ENCODE data around the gene SPAG6.
"Not testable (repeated sequence)": the region's sequence is repeated elsewhere in the genome, so short reads cannot be mapped to it uniquely, and the experiment has no call there.

The SPAG6 gene

GRCh38 chr10:22379059-22379458 lies 33.8 kb downstream of the SPAG6 start:
- no peak for DNase-seq

DNA sequence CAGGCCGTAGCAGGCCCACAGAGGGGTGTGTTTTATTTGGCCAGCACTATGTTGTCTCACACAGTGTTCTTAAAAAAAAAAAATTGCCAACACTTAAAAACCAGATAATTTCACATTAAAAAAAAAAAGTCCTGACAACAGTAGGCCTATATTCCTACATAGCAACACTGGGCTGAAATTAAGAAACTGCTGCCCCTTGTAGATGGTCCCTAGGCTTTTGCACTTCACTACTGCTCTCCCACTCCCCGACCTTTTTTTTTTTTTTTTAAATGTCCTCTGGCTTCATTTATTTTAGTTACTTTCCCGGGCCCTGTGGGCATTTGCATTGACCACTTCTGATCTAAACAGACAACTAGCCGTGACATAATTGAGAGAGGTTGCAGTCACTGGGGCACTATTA lies 36.0 kb downstream of the SPAG6 start:
- no peak for DNase-seq

DNA sequence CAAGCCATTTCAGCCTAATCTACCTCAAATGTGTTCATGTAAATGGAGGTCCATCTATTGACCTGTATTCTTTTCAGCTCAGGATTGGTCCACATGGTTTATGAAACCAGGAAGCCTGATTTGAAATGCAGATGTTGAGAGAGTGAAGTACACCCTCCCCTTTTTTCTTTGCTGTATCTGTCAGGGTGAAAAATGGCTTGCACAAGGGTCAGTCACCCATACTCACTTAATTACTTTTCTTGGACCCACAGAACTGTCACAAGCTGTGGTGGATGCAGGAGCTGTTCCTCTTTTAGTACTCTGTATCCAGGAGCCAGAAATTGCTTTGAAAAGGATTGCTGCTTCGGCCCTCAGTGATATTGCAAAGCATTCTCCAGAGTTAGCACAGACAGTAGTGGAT lies 41.2 kb downstream of the SPAG6 start:
- DNase-seq, result no peak

DNA sequence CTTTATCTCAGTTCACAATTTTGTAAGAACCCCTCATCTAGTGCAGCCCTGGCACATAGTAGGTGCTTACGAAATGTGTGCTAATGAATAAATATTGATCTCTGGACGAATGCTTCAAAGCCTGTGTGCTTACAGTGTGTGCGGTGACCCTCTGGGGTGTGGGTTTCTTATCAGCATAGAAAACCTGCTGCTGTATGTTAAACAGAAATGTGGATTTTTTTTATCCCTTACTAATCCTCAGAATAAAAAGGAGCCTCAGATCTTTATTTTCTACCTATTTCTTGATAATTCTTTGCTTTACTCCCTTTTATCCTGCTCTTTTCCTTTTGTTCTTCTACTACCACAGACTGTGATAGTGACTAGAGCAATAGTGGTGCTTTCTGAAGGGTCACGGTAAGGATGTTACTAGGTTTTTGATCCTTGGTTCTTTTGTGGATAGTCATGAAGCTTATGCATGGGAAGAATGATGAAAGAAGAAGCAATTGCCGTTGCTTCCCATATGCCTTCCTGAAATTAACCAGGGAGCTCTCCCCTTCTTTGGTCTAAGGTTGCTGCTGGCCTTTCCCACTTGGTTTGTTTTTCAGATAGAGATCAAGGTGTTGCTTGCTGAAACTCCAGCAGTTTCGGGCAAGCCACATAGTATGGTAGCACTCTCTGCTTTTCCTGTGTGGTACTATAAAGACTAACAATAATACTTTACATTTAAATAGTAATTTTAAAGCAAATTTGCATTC lies 44.7 kb downstream of the SPAG6 start:
- no peak for DNase-seq

GRCh38 chr10:22391600-22391999 lies 46.3 kb downstream of the SPAG6 start:
- no peak for DNase-seq

DNA sequence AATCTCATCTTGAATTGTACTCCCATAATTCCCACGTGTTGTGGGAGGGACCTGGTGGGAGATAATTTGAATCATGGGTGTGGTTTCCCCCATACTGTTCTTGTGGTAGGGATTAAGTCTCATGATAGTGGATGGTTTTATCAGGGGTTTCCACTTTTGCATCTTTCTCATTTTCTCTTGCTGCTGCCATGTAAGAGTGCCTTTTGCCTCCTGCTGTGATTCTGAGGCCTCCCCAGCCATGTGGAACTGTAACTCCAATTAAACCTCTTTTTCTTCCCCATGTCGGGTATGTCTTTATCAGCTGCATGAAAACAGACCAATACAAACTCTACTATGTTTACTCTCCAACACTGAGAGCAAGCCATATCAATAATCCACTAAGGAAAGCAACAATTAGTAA lies 50.9 kb downstream of the SPAG6 start:
- not testable (repeated sequence) for DNase-seq

DNA sequence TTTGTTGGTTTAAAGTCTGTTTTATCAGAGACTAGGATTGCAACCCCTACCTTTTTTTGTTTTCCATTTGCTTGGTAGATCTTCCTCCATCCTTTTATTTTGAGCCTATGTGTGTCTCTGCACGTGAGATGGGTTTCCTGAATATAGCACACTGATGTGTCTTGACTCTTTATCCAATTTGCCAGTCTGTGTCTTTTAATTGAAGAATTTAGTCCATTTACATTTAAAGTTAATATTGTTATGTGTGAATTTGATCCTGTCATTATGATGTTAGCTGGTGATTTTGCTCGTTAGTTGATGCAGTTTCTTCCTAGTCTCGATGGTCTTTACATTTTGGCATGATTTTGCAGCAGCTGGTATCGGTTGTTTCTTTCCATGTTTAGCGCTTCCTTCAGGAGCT lies 61.6 kb downstream of the SPAG6 start:
- not testable (repeated sequence) for DNase-seq

- no peak for DNase-seq
Measured at GRCh38 chr10:22410394-22410793, 65.1 kb downstream of the SPAG6 start.

DNA sequence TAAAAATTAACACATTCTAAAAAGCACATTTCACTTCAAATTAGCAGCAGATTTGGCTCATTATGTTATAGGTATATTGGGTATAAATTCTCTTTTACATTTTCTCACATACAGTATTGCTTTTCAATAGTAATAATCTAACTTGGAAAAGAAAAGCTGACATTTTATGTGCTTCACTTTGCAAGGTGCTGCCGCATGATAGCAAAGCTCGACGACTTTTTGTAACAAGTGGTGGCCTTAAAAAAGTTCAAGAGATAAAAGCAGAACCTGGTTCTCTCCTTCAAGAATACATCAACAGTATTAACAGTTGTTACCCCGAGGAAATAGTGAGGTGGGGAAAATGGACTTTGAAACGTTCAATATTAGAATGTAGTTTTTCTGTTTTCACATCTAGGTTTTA lies 65.5 kb downstream of the SPAG6 start:
- DNase-seq, result no peak

GRCh38 chr10:22414146-22414545 lies 68.8 kb downstream of the SPAG6 start:
- no peak for DNase-seq

- no peak for DNase-seq
Measured at GRCh38 chr10:22415072-22415471, 69.8 kb downstream of the SPAG6 start.

DNA sequence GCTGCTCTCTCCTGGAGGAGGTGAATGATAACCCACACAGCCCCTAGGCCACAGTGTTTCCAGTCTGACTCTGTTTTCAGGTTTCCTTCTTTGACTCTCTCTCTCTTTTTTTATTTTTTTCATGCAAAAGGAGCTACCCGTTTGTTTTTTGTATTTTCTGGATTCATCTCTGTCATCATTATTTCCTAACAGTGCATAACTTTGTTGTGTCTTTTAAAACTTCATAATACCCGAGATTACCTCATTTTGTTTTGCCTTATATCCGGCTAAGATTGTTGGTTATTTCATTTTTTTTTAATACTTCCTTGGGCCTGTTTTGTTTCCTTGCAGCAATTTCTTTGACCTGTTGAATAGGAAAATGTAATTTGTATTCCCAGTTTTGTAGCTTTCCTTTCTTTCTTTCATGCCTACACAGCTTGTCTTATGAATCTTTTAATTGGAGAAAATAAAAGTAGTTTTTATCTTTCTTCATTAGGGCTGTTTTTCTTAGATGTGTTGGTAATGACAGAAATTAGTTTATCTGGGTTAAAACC lies 72.5 kb downstream of the SPAG6 start:
- DNase-seq, result no peak

DNA sequence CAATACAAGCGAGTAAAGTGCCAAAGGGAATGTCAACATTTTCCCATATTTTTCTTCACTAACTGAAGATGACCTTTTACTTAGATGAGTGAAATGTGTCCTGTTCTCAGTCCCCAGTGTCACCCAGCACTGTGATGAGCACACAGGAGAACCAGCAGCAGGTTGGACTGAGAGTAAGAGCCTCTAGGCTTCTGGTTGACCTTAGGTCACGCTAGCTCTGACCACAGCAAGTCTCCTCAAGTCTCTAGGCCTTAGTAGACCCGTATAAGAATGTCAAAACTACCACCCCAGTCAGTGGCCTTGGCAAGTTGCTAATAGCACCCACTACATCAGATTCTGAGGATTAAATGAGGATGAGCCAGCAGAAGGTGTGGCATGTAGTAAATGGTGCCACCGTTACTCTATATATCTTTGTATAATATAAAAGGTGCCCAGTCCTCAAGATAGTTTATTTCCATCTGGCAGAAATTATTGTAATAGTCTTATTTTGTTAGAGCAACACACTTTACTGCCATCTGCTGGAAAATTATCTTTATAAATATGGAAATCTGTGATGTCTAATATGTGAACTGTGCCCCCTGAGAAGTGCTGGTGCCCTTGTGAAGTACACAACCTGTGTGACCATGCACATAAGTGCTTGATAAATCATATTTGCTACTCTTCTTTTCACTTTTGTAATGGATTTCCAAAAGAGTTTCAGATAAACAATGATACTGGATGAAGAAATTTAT lies 75.7 kb downstream of the SPAG6 start:
- DNase-seq, result no peak

- no peak for DNase-seq
Measured at GRCh38 chr10:22426653-22427052, 81.4 kb downstream of the SPAG6 start.

GRCh38 chr10:22427101-22427500 lies 81.8 kb downstream of the SPAG6 start:
- no peak for DNase-seq

DNA sequence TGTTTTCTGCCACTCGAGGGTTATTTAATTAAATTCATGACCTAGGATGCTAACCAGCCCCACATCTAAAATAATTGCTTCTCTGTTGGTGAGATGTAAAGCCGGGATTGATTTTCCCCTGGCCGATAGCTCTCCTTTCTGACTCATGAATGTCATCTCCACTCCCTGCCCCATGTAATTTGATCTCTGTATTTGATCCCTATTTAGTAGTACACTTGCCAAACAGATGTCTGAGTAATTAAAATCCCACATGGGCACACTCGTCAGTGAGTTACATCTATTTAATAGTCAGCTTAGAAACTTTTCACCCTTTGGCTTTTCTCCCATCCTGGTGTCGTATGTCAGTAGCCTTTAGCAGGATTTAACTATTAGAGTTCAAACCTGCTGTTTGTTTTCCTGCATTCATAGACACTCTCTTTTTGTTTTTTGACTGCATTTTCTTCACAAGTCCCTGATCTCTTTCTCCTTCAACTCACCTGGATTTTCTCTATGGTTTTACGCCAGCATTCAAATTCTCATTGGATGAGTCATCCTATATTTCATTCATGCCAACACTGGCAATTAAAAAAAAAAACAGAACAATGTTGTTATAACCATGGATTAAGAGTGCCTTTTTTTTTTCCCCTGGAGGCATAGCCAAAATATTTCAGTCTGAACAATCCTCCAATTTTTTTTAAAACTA lies 82.7 kb downstream of the SPAG6 start:
- DNase-seq, result peak; percentile 24

DNA sequence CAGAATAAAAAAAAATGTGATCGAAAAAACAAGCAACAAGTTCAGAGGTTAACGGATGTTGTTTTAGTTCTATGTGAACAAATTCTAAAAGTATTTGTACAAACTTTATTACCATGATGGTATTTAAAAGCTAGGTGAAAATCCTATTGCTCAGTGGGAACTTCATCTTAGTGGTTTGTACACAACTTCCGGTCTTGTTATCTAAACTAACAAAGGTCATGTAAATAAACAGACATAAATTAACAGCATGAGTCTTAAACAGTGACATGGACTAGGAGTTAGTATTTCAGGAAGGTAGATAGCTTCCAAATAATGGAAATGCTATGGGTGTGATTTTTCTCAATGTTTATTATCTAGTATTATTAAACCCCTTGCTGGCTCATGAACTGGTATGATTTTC lies 83.8 kb downstream of the SPAG6 start:
- DNase-seq, result no peak

DNA sequence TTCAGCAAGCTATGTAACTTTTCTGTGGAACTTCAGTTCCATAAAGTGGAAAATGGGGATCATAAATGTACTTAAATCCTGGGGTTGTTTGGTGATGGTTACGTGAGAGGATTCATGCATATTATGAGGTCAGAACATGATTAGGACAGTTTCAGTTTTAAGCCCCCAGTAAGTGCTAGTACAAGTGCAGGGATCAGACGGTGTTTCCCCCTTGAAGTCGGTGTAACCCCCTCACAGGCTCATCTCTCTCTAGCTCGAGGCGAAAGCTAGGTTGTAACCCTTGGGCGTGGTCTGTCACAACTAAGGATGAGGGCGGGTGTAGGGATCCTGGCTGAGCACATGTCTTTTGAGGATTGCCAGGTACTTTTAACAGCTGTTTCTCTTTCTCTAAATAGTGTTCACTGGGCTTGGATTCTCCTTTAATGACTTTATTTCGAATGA lies 84.7 kb downstream of the SPAG6 start:
- no peak for DNase-seq

DNA sequence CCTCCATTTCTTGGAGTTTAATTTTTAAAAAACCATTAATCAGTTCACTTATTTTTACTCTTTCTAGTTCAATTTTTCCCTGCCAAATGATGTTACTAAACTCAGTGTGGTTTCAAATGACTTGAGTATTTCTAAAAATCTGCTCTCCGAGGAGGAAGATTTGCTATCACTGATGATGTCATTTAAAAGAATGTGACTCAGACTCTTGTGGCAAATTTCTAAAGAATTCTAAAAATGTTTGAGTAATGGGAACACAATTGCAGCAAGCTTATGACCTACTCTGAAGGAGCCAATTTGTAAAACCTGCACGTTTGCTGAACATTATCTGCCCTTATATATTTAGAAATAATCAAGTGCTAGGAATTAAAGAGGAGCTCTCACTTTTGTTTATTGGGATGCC lies 88.6 kb downstream of the SPAG6 start:
- no peak for DNase-seq

DNA sequence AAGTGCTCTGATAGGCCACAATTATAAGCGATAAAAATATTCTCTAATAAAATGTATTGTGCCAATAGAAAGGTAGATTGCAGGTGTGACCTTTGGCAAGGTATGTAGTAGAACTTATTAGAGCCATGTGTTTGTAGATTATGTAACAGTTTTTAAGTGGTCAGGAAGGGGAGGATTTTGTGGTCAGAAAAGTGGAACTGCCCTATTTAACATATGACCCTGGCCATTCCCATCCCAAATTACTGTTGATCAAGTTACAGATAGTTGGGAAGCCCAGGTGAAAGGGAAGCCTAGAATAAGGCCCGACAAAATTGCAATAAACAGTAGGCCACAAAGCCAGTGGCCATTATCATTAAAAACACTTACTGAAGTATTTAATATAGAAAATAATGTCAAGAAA lies 89.2 kb downstream of the SPAG6 start:
- DNase-seq, result no peak

GRCh38 chr10:22435650-22436049 lies 90.4 kb downstream of the SPAG6 start:
- no peak for DNase-seq

- no peak for DNase-seq
Measured at GRCh38 chr10:22436526-22436892, 91.2 kb downstream of the SPAG6 start.

- DNase-seq, result no peak
Measured at GRCh38 chr10:22436893-22437619, 91.8 kb downstream of the SPAG6 start.
